ENCODE data around the gene LAMA2.

- TF ChIP-seq CTCF (IDR thresholded peaks at IDR 0.05), result no peak
- peak in 1 of 2 donors; percentile 29 for TF ChIP-seq POLR2A (IDR thresholded peaks at IDR 0.05)
These were observed at the start of gene LAMA2 for GRCh38 chr6:128882991-128883611.
